ENCODE data around the gene C2CD4B. TPM values are rescaled to one million over a fixed set of nuclear protein-coding genes. Genes with fewer than 3 reads are reported as not detected.

Gene C2CD4B
- total RNA-seq, 1 experiment from 2014 or later: 0.26 TPM

- ChIA-PET CTCF (no interaction called here), POLR2A (no interaction called here)
- 0 out of 2 replicates have a peak, but pooled peaks cover 4% of the 10 kb centered on the region for H3K4me1 ChIP-seq (ENCODE audit: control insufficient read depth, insufficient read depth, low read length)
- no peaks in the 10 kb centered on the region for H3K9me3 ChIP-seq (ENCODE audit: control insufficient read depth, insufficient read depth, low read depth, low read length)
- DNase-seq (ENCODE audit: low read depth, low spot score) (no peak), ATAC-seq (peak; percentile 43)
- peak overlapping the region in 1 of 2 experiments; percentile 26; a peak in 2 of 4 replicates for H3K4me3 ChIP-seq (ENCODE audit: low read depth in 2 of 2, low read length in 2 of 2)
- in situ Hi-C loops (cut with HindIII; ENCODE audit: low pct_unique_long_range_greater_than_20kb, low sequenced_read_pairs) (no loop called here), intact Hi-C loops (cut with micrococcal nuclease; ENCODE audit: unreplicated experiment) (no loop called here)
- no peaks in the 10 kb centered on the region for H3K36me3 ChIP-seq (ENCODE audit: control insufficient read depth, insufficient read depth, low read length)
- TF ChIP-seq, protein P1, sequence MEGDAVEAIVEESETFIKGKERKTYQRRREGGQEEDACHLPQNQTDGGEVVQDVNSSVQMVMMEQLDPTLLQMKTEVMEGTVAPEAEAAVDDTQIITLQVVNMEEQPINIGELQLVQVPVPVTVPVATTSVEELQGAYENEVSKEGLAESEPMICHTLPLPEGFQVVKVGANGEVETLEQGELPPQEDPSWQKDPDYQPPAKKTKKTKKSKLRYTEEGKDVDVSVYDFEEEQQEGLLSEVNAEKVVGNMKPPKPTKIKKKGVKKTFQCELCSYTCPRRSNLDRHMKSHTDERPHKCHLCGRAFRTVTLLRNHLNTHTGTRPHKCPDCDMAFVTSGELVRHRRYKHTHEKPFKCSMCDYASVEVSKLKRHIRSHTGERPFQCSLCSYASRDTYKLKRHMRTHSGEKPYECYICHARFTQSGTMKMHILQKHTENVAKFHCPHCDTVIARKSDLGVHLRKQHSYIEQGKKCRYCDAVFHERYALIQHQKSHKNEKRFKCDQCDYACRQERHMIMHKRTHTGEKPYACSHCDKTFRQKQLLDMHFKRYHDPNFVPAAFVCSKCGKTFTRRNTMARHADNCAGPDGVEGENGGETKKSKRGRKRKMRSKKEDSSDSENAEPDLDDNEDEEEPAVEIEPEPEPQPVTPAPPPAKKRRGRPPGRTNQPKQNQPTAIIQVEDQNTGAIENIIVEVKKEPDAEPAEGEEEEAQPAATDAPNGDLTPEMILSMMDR (IDR thresholded peaks at IDR 0.05): no peak
- peaks cover 48% of the 10 kb centered on the region for H3K27me3 ChIP-seq (ENCODE audit: control insufficient read depth, insufficient read depth, low read length)
- no peak overlapping the region for H3K27ac ChIP-seq (ENCODE audit: low read length)
- no TSS peak for BruUV-seq (replicated peaks)
Observed at GRCh38 chr15:62163397-62164013, 1.6 kb downstream of the C2CD4B start.

GRCh38 chr15:62153228-62153627 is 11.9 kb downstream of the C2CD4B start:
- TF ChIP-seq, protein P2, sequence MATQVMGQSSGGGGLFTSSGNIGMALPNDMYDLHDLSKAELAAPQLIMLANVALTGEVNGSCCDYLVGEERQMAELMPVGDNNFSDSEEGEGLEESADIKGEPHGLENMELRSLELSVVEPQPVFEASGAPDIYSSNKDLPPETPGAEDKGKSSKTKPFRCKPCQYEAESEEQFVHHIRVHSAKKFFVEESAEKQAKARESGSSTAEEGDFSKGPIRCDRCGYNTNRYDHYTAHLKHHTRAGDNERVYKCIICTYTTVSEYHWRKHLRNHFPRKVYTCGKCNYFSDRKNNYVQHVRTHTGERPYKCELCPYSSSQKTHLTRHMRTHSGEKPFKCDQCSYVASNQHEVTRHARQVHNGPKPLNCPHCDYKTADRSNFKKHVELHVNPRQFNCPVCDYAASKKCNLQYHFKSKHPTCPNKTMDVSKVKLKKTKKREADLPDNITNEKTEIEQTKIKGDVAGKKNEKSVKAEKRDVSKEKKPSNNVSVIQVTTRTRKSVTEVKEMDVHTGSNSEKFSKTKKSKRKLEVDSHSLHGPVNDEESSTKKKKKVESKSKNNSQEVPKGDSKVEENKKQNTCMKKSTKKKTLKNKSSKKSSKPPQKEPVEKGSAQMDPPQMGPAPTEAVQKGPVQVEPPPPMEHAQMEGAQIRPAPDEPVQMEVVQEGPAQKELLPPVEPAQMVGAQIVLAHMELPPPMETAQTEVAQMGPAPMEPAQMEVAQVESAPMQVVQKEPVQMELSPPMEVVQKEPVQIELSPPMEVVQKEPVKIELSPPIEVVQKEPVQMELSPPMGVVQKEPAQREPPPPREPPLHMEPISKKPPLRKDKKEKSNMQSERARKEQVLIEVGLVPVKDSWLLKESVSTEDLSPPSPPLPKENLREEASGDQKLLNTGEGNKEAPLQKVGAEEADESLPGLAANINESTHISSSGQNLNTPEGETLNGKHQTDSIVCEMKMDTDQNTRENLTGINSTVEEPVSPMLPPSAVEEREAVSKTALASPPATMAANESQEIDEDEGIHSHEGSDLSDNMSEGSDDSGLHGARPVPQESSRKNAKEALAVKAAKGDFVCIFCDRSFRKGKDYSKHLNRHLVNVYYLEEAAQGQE (IDR thresholded peaks at IDR 0.05; ENCODE audit: insufficient read depth in 1 of 2, low read depth in 2 of 2, low read length in 1 of 2): no peak
- TF ChIP-seq POLR2AphosphoS5 (IDR thresholded peaks at IDR 0.05; ENCODE audit: low read depth, low read length) (no peak), TCF7L2 (IDR thresholded peaks at IDR 0.05; ENCODE audit: low read depth, low read length) (no peak)
- TF ChIP-seq, protein P1 (IDR thresholded peaks at IDR 0.05): no peak
- ChIA-PET POLR2A (no interaction called here), CTCF (no interaction called here)
- H3K4me1 ChIP-seq (ENCODE audit: control insufficient read depth, insufficient read depth, low read length): no peaks in the 10 kb centered on the region
- H3K36me3 ChIP-seq (ENCODE audit: control insufficient read depth, insufficient read depth, low read length): no peaks in the 10 kb centered on the region
- peaks cover 2% of the 10 kb centered on the region; the same call in 1 of the 2 replicates for H3K27me3 ChIP-seq (ENCODE audit: control insufficient read depth, insufficient read depth, low read length)
- no peak for DNase-seq (ENCODE audit: low read depth, low spot score)
- H3K9me3 ChIP-seq (ENCODE audit: control insufficient read depth, insufficient read depth, low read depth, low read length): no peaks in the 10 kb centered on the region
- no peak for ATAC-seq
- intact Hi-C loops (cut with micrococcal nuclease; ENCODE audit: unreplicated experiment): no loop called here
- H3K27ac ChIP-seq (ENCODE audit: low read length): no peak overlapping the region
- no peak overlapping the region for H3K4me3 ChIP-seq (ENCODE audit: low read depth in 2 of 2, low read length in 2 of 2)
- in situ Hi-C loops (cut with HindIII; ENCODE audit: low pct_unique_long_range_greater_than_20kb, low sequenced_read_pairs): no loop called here
- no TSS peak for BruUV-seq (replicated peaks)
